Neural crest cell (in vitro differentiated cells): ENCODE measurements around the gene MEGF11. TPM values are rescaled to one million over a fixed set of nuclear protein-coding genes. Genes with fewer than 3 reads are reported as not detected.

Experiments used
- DNase-seq: peaks from one replicate; pipeline ENCODE4 v3.0.0; 2021; ENCODE audit warnings: low read depth, mixed read lengths, low spot score
- H3K27ac Mint-ChIP-seq: one replicate; pipeline ENCODE4 v1.8.0; 2021; ENCODE audit warnings: mild to moderate bottlenecking, mixed read lengths; ENCODE audit not compliant: unreplicated experiment
- H3K27me3 Mint-ChIP-seq: 2 replicates; pipeline ENCODE4 v1.8.0; 2021; ENCODE audit warnings: low read depth, mild to moderate bottlenecking, mixed read lengths
- H3K36me3 Mint-ChIP-seq: 2 replicates; pipeline ENCODE4 v1.8.0; 2021; ENCODE audit warnings: low read depth, mild to moderate bottlenecking, mixed read lengths
- H3K4me1 Mint-ChIP-seq: 2 replicates; pipeline ENCODE4 v1.8.0; 2021; ENCODE audit warnings: mixed read lengths
- H3K4me3 Mint-ChIP-seq: one replicate; pipeline ENCODE4 v1.8.0; 2021; ENCODE audit warnings: mild to moderate bottlenecking, mixed read lengths
- H3K9me3 Mint-ChIP-seq: 2 replicates; pipeline ENCODE4 v1.8.0; 2021; ENCODE audit warnings: mixed read lengths
- total RNA-seq: library from RNA; stranded (reverse); gene quantifications from 2 replicates; pipeline ENCODE4 v1.2.1, GENCODE V29; 2021
- TF ChIP-seq, protein P1 (sequence below): fragments of 200-600 bp; sonication (generic); conservative IDR thresholded peaks from 2 replicates; pipeline ENCODE4 v1.5.0; 2021; ENCODE audit warnings: antibody characterized with exemption, mild to moderate bottlenecking

MEGF11 gene
- total RNA-seq, 1 donor from 2014 or later = 0.49 TPM

DNA sequence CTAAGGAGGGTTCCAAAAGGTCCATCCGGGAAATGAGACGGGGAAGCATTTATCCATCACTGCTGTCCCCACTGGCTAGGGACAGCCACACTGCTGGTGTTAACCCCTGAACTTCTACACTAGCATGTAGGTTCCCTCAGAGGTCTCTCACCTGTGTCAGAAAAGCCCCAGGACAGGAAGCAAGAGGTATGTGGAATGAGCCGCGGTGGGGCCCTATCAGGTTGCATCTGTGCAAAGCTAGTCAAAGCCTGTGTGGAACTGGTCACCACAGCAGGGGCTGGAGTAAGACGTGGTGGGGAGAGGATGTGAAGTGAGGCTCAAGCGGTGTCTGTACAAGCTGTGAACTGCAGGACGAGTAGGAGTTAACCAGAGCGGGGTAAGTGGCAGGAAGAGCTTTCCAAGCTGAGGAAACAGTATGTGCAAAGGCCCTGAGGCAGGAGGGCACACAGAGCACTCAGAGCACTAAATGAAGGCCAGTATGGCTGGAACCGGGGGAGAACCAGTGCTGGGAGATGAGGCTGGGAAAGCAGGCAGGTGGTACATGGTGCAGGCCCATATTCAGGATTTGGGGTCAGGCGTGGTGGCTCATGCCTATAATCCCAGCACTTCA lies 57.8 kb downstream of the MEGF11 start:
- no peaks in the 10 kb centered on the region for H3K9me3 Mint-ChIP-seq
- H3K27me3 Mint-ChIP-seq = no peaks in the 10 kb centered on the region
- H3K27ac Mint-ChIP-seq = no peak overlapping the region

DNA sequence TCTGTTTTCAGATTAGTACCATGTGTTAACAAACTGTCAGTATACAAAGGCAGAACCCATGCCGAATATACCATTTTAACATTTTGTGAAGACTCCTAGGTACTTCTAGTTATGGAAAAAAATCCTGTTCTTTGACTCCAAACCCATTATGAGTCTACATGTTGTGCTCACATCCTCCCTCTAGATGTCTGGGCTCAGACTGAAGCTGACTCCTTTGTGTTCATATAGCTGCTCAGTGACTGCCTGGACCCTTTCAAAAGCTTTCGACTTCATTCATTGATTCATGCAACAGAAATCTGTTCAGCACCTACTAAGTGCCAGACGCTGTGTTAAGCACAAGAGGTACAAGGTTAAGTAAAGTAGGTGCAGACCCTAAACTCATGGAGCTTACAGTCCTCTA lies 60.5 kb downstream of the MEGF11 start:
- peaks cover 2% of the 10 kb centered on the region for H3K27me3 Mint-ChIP-seq
- no peak overlapping the region for H3K27ac Mint-ChIP-seq
- H3K36me3 Mint-ChIP-seq = no peaks in the 10 kb centered on the region
- DNase-seq = no peak
- no peaks in the 10 kb centered on the region for H3K9me3 Mint-ChIP-seq
- no peaks in the 10 kb centered on the region for H3K4me1 Mint-ChIP-seq
- TF ChIP-seq, protein P1, sequence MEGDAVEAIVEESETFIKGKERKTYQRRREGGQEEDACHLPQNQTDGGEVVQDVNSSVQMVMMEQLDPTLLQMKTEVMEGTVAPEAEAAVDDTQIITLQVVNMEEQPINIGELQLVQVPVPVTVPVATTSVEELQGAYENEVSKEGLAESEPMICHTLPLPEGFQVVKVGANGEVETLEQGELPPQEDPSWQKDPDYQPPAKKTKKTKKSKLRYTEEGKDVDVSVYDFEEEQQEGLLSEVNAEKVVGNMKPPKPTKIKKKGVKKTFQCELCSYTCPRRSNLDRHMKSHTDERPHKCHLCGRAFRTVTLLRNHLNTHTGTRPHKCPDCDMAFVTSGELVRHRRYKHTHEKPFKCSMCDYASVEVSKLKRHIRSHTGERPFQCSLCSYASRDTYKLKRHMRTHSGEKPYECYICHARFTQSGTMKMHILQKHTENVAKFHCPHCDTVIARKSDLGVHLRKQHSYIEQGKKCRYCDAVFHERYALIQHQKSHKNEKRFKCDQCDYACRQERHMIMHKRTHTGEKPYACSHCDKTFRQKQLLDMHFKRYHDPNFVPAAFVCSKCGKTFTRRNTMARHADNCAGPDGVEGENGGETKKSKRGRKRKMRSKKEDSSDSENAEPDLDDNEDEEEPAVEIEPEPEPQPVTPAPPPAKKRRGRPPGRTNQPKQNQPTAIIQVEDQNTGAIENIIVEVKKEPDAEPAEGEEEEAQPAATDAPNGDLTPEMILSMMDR = no peak
- no peak overlapping the region for H3K4me3 Mint-ChIP-seq

More for the DNA sequence above, 57.8 kb downstream of the MEGF11 start:
- Mint-ChIP-seq H3K36me3 (no peaks in the 10 kb centered on the region), H3K4me1 (no peaks in the 10 kb centered on the region), H3K4me3 (no peak overlapping the region)
- DNase-seq = no peak
- TF ChIP-seq, protein P1 = no peak

DNA sequence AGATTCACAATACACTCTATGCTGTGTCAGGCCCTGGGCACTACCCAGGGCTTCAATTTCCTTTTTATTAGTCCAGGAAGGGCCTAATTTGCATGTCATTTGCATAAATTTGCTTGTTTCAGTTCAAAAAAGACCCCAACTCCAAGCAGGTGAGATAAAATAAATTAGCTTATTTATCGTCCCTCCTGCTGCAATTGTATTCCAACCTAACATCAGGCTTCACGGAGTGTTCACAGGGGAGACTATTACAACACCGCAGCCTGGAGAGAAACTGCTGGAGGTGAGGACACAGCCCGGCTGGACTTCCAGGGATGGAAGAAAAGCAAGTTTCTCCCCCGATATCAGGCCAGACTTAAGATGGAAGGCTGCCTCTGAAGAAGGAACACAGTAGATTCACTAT lies 62.8 kb downstream of the MEGF11 start:
- H3K9me3 Mint-ChIP-seq = no peaks in the 10 kb centered on the region
- TF ChIP-seq, protein P1 = no peak
- DNase-seq = no peak
- no peaks in the 10 kb centered on the region for H3K36me3 Mint-ChIP-seq
- no peaks in the 10 kb centered on the region for H3K4me1 Mint-ChIP-seq
- H3K4me3 Mint-ChIP-seq = no peak overlapping the region
- H3K27ac Mint-ChIP-seq = no peak overlapping the region
- H3K27me3 Mint-ChIP-seq = peaks cover 2% of the 10 kb centered on the region

DNA sequence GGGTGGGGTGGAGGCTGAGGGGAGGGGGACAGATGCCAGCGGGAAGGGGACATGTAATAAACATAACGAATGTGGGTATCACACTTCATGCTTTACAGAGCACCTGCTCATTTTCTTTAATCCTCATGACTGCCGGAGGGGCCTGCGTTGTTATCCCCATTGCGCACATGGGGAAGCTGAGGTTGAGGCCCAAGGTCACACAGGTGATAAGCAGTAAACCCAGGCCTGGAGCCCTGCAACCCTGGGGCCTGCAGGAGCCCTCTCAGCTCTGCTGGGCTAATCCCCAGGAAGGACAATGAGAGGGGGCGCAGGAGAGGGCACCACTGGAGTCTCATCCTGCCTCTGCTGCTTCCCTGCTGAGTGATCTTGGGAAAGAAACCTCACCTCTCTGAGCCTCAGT lies 64.3 kb downstream of the MEGF11 start:
- no peak overlapping the region for H3K4me3 Mint-ChIP-seq
- H3K4me1 Mint-ChIP-seq = no peaks in the 10 kb centered on the region
- DNase-seq = no peak
- H3K36me3 Mint-ChIP-seq = no peaks in the 10 kb centered on the region
- no peaks in the 10 kb centered on the region for H3K9me3 Mint-ChIP-seq
- TF ChIP-seq, protein P1 = no peak
- H3K27me3 Mint-ChIP-seq = peaks cover 12% of the 10 kb centered on the region
- no peak overlapping the region for H3K27ac Mint-ChIP-seq

DNA sequence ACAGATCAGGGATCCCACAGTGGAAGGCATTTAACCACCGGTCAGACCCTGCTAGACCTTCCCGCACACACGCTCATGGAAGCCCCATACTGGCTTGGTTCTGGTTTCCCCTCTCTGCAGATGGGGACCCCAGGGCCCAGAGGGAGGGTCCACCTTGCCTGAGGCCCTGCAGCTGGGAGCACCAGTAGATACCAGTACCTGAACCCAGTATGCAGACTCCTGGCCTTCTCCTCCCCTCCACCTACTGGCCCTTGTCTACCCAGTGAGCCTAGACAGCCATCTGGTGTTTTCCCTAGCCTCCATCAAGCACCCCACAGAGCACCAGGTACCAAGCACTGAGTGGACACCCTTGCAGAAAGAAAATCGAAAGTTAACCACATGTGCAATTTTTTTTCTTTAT lies 65.1 kb downstream of the MEGF11 start:
- H3K9me3 Mint-ChIP-seq = no peaks in the 10 kb centered on the region
- H3K4me1 Mint-ChIP-seq = no peaks in the 10 kb centered on the region
- no peak for DNase-seq
- no peaks in the 10 kb centered on the region for H3K36me3 Mint-ChIP-seq
- H3K4me3 Mint-ChIP-seq = no peak overlapping the region
- TF ChIP-seq, protein P1 = no peak
- no peak overlapping the region for H3K27ac Mint-ChIP-seq
- H3K27me3 Mint-ChIP-seq = peaks cover 20% of the 10 kb centered on the region
